ENCODE results near the gene NOTCH1. TPM values are rescaled to one million over a fixed set of nuclear protein-coding genes. Genes with fewer than 3 reads are reported as not detected.

NOTCH1 gene
- total RNA-seq, 4 donors from 2014 or later = 38.2 to 95.7 (median 53.8) TPM

DNA sequence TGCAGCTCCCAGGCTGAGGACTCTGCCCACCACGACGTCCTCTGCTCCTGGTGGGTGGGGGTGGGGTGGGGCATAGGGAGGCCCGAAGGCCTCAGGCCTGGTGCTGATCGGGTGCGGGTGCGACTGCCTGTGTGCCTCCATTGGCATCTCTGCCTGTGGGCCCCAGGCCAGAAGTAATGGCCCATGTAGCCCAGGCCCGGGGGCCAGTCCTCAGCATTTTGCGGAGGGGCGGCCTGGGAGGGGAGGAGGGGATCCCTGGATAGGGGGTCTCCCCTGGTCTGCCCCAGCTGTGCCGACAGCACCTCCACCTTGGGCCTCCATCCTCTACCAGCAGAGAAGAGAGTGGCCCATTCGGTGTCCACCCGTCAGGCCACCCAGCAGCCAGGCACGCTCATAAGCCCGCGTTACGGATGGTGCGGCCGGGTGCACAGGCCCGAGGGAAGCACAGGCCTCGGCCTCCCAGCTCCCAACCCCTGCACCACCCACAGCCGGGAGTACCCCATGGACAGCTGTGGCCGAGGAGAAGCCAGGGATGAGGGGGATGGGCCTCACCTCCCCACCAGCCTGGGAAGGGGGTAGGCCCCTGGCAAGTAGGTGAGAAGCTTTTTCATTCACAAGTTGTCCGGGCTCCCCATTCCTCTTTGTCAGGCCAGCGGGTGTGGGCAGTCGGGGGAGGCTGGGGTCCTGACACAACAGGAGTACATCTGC is 1.8 kb upstream of the NOTCH1 start:
- Histone ChIP-seq H3K4me3 (peak overlapping the region in 1 of 4 donors; percentile 11), H3K4me1 (peaks cover 11 to 65% (median 29%) of the 10 kb centered on the region in 4 donors), H3K27me3 (no peaks in the 10 kb centered on the region), H3K36me3 (no peaks in the 10 kb centered on the region), H3K9me3 (no peaks in the 10 kb centered on the region), H3K27ac (peak overlapping the region; percentile 90 to 99 (median 94))
- no peak for TF ChIP-seq POLR2A (IDR thresholded peaks at IDR 0.05)
- TF ChIP-seq, protein P1, sequence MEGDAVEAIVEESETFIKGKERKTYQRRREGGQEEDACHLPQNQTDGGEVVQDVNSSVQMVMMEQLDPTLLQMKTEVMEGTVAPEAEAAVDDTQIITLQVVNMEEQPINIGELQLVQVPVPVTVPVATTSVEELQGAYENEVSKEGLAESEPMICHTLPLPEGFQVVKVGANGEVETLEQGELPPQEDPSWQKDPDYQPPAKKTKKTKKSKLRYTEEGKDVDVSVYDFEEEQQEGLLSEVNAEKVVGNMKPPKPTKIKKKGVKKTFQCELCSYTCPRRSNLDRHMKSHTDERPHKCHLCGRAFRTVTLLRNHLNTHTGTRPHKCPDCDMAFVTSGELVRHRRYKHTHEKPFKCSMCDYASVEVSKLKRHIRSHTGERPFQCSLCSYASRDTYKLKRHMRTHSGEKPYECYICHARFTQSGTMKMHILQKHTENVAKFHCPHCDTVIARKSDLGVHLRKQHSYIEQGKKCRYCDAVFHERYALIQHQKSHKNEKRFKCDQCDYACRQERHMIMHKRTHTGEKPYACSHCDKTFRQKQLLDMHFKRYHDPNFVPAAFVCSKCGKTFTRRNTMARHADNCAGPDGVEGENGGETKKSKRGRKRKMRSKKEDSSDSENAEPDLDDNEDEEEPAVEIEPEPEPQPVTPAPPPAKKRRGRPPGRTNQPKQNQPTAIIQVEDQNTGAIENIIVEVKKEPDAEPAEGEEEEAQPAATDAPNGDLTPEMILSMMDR (IDR thresholded peaks at IDR 0.05) = no peak
- DNase-seq = peak in 1 of 3 donors; percentile 47

DNA sequence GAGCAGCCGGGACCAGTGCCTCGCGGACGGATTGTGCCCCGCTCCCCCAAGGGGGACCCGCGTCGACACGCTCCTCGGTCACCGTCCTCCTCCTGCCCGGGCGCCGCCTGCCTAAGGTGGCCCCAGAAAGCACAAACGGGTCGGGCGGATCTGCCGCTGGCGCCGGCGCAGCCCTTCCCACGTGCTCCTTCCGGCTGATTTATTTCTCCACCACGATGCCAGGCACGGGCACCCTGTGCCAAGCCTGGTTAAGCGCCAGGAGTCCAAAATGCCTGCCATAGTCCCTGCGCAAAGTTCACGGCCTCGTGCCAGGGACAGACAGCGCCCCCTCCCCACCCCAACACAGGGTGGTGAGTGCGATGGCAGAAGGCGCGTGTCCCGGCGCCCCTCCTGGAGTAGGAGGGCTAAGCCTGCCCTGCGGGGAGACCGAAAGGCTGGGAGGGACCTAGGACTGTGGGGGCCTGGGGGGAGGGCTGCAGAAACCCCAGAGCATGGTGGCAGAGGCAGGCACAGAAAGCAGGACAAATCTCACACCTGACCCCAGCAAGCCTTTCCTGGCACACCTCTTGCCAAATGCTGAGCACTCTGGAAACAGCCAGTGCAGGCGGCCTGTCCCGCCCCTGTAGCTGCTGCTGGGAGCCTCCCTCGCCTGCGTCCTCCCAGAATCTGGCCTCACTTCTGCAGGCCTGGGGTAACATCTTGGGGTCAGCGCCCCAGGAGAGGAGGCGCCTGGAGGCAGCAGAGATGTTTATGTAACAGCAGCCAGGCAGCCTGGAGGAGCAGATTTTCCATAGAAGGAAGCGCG is 1.1 kb upstream of the NOTCH1 start:
- no peaks in the 10 kb centered on the region for H3K36me3 ChIP-seq
- H3K4me1 ChIP-seq = peaks cover 11 to 64% (median 27%) of the 10 kb centered on the region in 4 donors

DNA sequence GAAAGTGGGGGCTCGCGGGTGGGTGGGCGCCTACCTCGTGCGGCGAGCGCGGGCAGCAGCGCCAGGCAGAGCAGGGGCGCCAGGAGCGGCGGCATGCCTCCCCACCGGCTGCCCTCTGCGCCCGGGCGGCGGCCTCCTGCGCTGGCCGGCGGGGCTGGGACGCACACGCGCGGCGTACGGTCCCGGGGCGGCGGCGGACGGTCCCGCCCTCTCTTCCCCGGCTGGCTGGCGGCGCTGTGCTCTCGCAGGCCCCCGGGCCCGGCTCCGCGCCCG is 220 bp downstream of the NOTCH1 start:
- Histone ChIP-seq H3K27ac (peak overlapping the region; percentile 90 to 99 (median 94)), H3K9me3 (no peaks in the 10 kb centered on the region), H3K4me3 (peak overlapping the region; percentile 87 to 97 (median 92)), H3K36me3 (no peaks in the 10 kb centered on the region), H3K27me3 (no peaks in the 10 kb centered on the region), H3K4me1 (peaks cover 4 to 65% (median 20%) of the 10 kb centered on the region in 4 donors)
- TF ChIP-seq, protein P1 (IDR thresholded peaks at IDR 0.05) = no peak
- TF ChIP-seq POLR2A (IDR thresholded peaks at IDR 0.05) = no peak
- DNase-seq = no peak

More for the DNA sequence above, 1.1 kb upstream of the NOTCH1 start:
- peak; percentile 52 to 80 (median 79) for DNase-seq
- Histone ChIP-seq H3K9me3 (no peaks in the 10 kb centered on the region), H3K27ac (peak overlapping the region; percentile 90 to 99 (median 94)), H3K4me3 (peak overlapping the region; percentile 38 to 97 (median 92)), H3K27me3 (no peaks in the 10 kb centered on the region)
- TF ChIP-seq, protein P1 (IDR thresholded peaks at IDR 0.05) = no peak
- TF ChIP-seq POLR2A (IDR thresholded peaks at IDR 0.05) = no peak

DNA sequence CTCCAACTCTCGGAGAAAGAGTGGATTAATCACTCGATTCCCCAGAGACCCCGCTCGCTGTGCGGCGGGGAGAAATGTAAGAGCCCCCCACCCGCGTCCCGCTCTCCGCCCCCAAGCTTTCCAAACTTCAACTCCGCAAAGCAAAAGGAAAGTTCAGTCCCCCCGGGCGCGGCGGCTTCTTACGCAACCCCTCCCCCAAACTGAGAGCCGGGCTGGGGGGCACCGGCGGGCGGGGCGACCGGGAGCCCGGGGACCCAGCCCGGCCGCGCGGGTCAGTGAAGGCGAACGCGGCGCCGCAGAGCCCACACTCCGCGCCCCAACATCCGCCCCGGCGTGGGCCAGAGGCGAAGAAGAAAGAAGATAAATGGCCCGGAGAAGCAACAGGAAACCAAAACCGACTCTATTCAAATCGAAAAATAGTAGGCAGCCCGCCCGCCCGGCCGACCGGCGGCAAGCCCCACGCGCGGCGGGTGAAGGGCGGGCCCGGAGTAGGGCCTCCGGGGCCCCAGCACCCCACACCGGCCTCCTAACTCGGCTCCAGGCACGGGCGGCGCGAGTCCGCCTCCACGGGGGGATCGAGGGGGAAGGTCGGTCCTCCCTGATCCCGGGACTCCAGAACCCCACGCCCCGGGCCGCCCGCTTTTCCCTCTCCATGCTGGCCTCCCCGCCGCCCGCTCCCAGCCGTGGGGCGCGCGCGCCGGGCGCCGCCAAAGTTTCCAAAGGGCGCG is 720 bp downstream of the NOTCH1 start:
- peak overlapping the region; percentile 90 to 99 (median 94) for H3K27ac ChIP-seq
- H3K9me3 ChIP-seq = no peaks in the 10 kb centered on the region
- TF ChIP-seq, protein P1 (IDR thresholded peaks at IDR 0.05) = no peak
- TF ChIP-seq POLR2A (IDR thresholded peaks at IDR 0.05) = no peak
- H3K36me3 ChIP-seq = no peaks in the 10 kb centered on the region
- H3K27me3 ChIP-seq = no peaks in the 10 kb centered on the region
- peak overlapping the region; percentile 87 to 97 (median 92) for H3K4me3 ChIP-seq
- peak; percentile 52 to 78 (median 71) for DNase-seq
- H3K4me1 ChIP-seq = peaks cover 4 to 65% (median 23%) of the 10 kb centered on the region in 4 donors

DNA sequence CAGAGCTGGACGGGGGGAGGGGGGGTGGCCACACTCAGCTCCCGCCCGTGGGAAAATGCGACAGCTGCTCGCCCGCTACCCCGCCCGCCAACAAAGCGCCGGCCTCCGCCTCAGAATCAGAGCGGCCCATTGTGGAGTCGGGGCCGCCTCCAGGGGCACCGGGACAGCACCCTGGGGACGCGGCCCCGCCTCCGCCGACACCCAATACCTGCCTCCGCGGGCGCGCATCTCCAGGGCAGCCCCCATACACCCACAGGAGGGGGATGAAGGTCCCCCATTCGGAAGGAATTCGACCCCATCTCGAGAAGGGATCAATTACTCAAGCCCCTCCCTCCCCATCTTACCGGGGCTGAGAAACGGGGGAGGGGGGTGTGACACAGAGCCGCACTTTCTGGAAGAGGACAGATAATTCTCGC is 1.3 kb downstream of the NOTCH1 start:
- Histone ChIP-seq H3K27me3 (no peaks in the 10 kb centered on the region), H3K4me3 (peak overlapping the region; percentile 87 to 97 (median 92)), H3K9me3 (no peaks in the 10 kb centered on the region), H3K4me1 (peaks cover 4 to 65% (median 27%) of the 10 kb centered on the region in 4 donors), H3K36me3 (no peaks in the 10 kb centered on the region), H3K27ac (peak overlapping the region; percentile 90 to 99 (median 94))
- TF ChIP-seq, protein P1 (IDR thresholded peaks at IDR 0.05) = no peak
- TF ChIP-seq POLR2A (IDR thresholded peaks at IDR 0.05) = peak in 1 of 2 donors; percentile 16
- DNase-seq = peak; percentile 72 to 84 (median 83)

Measured in Peyer's patch (tissue), 4 donors.